Erythroblast (primary cell): ENCODE measurements around the gene GPC6.

Experiments
- GATA1 ChIP-seq: IDR thresholded peaks from 2 replicates; pipeline ENCODE4 v1.6.1; 2011; ENCODE audit warnings: low read depth, mild to moderate bottlenecking, control low read depth, low read length, moderate library complexity
- POLR2A ChIP-seq: IDR thresholded peaks from 2 replicates; pipeline ENCODE4 v1.6.1; 2011; ENCODE audit warnings: mild to moderate bottlenecking, low read length

- TF ChIP-seq POLR2A = no peak
- TF ChIP-seq GATA1 = no peak
These were observed 183.2 kb downstream of the GPC6 start for GRCh38 chr13:93409816-93410215.
